Stimulated activated CD4-positive, alpha-beta T cell treated with anti-CD3 and anti-CD28 coated beads, Interleukin-1b, Interleukin-23, amount 100 ng/mL, for 1 hour (primary cell): ENCODE measurements around the gene PDE9A.
"Not testable (repeated sequence)": the region's sequence is repeated elsewhere in the genome, so short reads cannot be mapped to it uniquely, and the experiment has no call there.

ENCODE experiments used
- DNase-seq, 2 donors: peaks; one replicate each; pipeline ENCODE4 v3.0.0-alpha.2; 2020; ENCODE audit warnings: low read depth in 2 of 2

Gene PDE9A

DNA sequence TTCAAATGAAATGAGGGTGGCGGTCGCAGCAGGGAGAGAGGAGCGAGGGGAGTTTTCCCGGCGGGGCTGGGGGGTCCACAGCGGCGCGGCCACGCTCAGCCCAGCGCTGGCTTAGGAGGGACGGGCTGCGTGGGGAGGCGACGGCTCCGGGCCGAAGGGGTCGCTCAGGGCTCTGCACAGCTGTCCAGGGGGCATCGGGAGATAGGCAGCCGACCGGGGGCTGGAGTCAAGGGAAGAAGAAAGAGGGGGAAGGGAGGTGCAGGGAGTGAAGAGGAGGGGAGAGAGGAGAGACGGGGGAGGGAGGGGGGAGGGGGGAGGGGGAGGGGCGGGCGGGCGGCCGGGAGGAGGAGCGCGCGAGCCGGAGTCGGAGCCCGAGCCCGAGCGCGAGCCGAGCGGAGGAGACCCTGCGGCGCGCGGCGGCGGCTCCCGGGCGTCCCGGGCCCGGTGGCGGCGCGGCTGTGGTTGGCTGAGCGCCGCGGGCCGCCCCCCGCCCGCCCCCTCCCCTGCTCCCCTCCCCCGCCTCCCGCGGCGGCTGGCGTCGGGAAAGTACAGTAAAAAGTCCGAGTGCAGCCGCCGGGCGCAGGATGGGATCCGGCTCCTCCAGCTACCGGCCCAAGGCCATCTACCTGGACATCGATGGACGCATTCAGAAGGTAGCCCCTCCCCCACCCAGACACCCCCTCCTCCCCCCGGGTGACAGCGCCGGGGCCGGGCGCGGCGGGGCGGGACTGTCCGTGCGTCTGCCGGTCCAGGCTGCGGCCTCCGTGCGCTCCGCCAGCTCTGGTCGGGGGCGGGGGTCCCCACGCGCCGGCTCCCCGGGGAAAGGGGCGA is at the start of gene PDE9A:
PDE9A (plus strand) TSS at position 391 of the 831 bp plus-strand sequence; CDS start at position 585, 194 bp downstream.
- no peak for DNase-seq

DNA sequence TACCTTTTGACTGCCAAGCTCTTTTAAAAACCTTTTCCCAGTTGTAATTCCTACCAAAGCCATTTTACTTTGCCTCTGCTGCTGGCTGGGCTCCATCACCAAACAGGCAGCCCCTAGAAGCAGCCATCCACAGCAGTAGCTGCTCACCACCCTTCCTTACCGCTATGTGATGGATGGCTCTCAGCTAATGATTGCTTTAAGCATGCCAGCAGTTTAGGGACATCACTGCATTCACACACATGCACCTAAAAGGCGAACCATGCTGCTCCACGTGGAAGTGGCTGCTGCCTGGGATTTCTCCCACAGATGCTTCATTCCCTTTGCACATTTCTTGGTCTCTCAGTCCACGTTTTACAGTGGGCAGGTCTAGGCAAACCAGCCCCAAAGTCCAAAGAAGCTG is 46.3 kb upstream of the PDE9A start:
- no peak for DNase-seq

DNA sequence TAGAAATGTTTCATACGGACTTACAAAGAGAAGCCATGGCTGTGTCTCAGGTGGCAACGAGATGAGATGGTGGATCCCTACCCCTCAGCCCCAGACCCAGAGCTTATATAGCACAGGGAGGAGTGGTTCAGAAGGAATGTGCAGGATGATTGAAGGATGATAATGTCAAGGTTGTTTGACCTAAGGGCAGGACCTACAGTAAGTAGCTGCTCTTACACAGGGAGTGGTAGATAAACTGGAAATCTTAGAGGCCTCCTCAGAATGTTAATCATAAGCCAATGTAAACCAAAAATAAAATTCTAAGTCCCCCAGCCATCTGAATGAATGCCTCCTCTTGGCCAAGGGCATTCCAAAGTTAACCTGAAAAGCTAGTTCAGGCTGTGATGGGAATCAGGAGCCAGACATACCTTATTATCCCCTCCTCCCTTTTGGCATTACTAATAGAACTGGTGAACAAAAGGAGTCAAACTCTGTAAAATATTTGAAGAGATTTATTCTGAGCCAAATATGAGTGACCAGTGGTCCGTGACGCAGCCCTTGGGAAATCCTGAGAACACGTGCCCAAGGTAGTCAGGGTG is 45.8 kb upstream of the PDE9A start:
- no peak for DNase-seq

GRCh38 chr21:42608446-42608845 is 45.0 kb upstream of the PDE9A start:
- no peak for DNase-seq

- DNase-seq = no peak
These were observed 43.6 kb upstream of the PDE9A start for GRCh38 chr21:42609811-42610210.

DNA sequence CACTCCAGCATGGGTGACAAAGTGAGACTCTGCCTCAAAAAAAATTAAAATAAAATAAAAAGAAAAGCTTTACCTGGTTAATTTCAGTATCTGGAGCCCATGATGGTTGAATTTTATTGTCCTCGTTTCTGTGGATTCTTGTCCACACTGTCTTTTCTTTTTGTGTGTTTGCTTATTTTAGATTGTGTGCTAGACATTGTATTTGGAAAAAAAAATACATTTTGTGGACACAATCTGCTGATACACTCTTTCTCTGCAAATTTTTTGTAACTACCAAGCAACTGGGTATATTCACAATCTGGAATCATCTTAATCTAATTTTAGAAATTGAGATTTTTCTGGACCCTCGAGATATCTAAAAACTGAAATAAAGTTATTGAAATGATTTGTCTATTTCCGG is 41.6 kb upstream of the PDE9A start:
- no peak for DNase-seq

GRCh38 chr21:42612390-42612789 is 41.0 kb upstream of the PDE9A start:
- DNase-seq = no peak

DNA sequence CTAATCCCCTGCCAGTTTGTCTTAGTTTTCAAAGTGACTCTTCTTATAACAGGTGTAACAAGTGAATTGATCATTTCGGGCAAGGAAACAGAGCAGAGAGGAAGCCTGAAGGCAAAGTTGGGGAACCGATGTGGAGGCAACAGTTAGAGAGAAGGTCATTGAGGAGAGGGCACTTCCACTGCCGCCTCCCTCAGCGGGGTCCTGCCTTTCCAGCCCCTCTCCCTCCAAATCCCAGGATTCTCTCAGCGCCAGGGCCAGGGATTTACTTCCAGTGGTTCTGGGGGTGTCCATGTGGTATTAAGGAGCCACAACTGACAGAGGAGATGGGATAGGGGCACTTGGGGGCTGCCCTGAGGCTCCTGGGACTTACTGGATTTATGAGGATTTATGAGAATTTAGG is 39.7 kb upstream of the PDE9A start:
- no peak for DNase-seq

DNA sequence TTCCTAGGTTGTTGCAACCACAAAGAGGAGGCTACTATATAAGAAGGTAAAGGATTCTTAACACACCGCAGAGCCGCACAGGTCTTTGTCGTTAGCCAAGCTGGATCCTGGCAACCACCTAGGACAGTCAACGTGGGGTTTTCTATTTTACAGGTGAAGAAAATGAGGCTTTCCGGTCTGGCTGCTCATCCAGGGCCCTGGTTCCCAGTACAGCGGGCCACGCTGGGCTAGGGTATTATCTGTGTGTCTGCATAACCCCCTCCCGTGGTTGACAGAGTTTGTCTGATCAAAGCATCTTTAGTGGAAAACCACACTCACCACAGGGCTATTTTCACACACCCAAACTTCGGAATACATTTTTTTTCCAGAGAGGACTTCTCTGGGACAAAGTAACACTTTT is 39.0 kb upstream of the PDE9A start:
- no peak for DNase-seq

- peak in 1 of 2 donors; percentile 19 for DNase-seq
These were observed 38.5 kb upstream of the PDE9A start for GRCh38 chr21:42614811-42615351.

GRCh38 chr21:42615377-42615776 is 38.0 kb upstream of the PDE9A start:
- DNase-seq = not testable (repeated sequence)

- DNase-seq = no peak
These were observed 37.5 kb upstream of the PDE9A start for GRCh38 chr21:42615924-42616323.

DNA sequence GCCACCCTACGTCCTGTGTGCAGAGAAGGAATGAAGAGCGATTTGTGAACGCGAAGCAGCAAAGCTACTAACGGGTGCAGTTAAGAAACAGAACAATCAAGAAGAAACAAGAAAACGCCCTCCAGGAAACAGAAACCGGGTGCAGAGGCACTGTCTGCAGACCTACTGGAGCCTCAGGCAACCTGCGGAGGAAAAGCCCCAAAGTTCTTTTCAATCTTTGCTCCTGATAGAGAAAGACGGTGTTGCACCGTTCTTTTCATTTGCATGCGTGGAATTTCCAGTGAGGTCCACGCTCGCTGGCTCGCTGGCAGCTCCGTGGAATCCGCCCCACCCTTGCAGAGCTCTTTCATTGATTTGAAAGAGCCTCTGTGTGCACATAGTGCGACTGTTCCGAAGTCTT is 37.0 kb upstream of the PDE9A start:
- DNase-seq = no peak

- no peak for DNase-seq
These were observed 36.5 kb upstream of the PDE9A start for GRCh38 chr21:42616941-42617340.

- no peak for DNase-seq
These were observed 35.9 kb upstream of the PDE9A start for GRCh38 chr21:42617486-42617885.

DNA sequence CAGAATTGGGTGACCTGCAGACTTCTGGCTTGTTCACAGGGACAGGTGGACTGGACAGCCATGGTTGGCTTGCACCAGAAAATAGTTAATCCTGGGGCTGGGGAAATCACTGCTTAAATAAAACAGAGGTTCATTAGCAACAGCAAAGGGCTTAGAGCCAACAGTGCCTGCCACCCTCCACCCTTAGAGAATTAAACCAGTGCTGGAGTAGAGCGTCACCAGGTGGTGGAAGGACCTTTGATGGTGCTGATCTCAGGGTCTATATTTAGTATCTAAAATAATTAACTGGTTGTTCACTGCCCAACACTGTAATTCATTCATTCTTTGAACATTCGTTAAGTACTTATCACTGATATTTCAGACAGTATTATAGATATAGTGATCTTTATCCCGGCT is 34.7 kb upstream of the PDE9A start:
- DNase-seq = no peak

DNA sequence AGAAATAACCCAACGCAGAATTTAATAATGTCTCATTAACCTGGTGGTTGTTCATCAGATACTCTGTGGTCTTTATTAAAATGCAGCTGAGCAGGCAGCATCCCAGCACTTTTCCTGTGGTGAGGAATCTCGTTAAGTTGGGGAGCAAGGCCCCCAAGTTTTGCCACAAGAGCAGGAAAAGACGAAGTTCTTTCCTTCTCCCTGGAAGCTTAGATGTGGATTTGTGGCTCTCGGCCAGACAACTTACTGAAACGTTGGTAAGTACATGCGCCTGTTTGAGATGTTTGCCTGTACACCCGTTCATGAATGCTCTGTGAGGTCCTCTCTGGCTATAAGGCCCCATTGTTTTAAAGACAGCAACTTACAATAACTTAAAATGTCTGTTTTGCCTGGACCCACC is 34.3 kb upstream of the PDE9A start:
- DNase-seq = no peak

DNA sequence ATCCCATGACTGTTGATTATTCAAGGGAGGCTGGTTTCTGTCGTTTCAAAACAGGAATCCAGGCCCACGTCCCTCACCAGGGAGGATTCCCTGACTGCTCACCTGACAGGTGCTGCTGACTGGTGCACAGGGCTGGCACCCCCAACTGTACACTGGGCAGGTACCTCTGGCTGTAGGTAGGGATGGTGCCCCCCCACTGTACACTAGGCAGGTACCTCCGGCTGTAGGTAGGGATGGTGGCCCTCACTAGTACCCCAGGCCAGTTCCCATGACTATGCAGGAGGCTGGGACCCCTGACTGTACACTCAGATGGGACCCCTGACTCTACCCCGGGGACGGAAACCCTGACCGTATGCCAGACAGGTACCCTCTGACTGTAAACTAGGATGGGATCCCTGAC is 33.6 kb upstream of the PDE9A start:
- no peak for DNase-seq

DNA sequence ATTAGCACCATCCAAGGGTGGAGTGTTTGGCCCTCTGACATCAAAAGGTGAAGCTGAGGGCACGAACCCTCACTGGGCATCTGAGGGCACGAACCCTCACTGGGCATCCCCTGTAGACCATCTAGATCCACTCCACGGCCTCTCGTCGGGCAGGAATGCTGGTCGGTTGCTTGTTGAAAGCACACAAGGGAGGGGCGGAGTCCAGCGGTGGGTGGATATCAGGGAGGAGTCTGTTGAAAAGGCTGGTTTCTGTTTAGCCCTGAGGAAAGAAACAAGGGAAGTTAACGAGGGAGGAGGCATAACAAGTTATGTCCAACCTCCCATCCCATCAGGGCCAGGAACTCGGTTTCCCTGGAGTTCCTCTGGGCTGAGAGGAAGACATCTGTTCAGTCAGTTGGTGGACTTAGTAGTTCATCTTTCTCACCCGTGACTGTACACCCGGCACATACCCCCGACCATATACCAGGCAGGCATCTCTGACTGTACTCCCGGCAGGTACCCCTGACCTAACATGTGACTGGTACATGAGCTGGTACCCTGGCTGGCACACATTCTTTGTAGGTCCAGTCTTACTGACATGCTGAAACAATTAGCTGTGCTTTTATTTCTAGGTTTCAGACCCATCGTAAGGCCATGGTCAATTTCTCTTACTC is 32.1 kb upstream of the PDE9A start:
- no peak for DNase-seq

- DNase-seq = no peak
These were observed 31.6 kb upstream of the PDE9A start for GRCh38 chr21:42621819-42622177.

- DNase-seq = no peak
These were observed 31.1 kb upstream of the PDE9A start for GRCh38 chr21:42622284-42622683.

GRCh38 chr21:42623694-42624093 is 29.7 kb upstream of the PDE9A start:
- DNase-seq = no peak
